K562 (cell line): ENCODE data around the gene PPARGC1A. TPM values are rescaled to one million over a fixed set of nuclear protein-coding genes. Genes with fewer than 3 reads are reported as not detected.

Experiments
- ATAC-seq: fragments of 200-7000 bp; cut with Tn5 transposase; 3 replicates; pipeline ENCODE4 v1.9.1; 2020; ENCODE audit warnings: moderate library complexity
- BruUV-seq: library from RNA; stranded (reverse); fragments of 400-500 nt; replicated peaks from 2 replicates; lab custom pipeline; 2021; lab: Mats Ljungman, UMichigan
- CTCF ChIA-PET: fragments of 300-600 bp; formaldehyde crosslinking; extraction: SDS; loops from one replicate; lab custom pipeline; 2021; ENCODE audit warnings: low intra/inter-chr PET ratio; lab: Yijun Ruan, JAX
- POLR2A ChIA-PET: fragments of 300-600, 350-650 bp; sonication (Branson Sonifier 250); formaldehyde crosslinking; extraction: SDS; loops from one replicate; lab custom pipeline; 2021; ENCODE audit warnings: antibody characterized with exemption, inconsistent platforms; lab: Yijun Ruan, JAX
- DNase-seq, 4 experiments: peaks; one replicate each; pipeline versions ENCODE4 v3.0.0 to v3.0.0-alpha.2; 2011 to 2018; ENCODE audit warnings: low spot score in 3 of 4, mixed read lengths in 3 of 4; ENCODE audit errors: extremely low read depth in 1 of 4
- FAIRE-seq: peaks from 2 replicates; lab custom pipeline; 2011; peaks lifted over from hg19 to GRCh38; lab: Jason Lieb, UNC
- H2AFZ ChIP-seq: 2 replicates; pipeline ENCODE4 v1.6.0; 2011; ENCODE audit warnings: low read depth, low read length, control low read depth, inconsistent platforms
- H3K27ac ChIP-seq: fragments of 200-600 bp; 3 replicates; pipeline ENCODE4 v1.8.0; 2011; ENCODE audit warnings: low read depth, mild to moderate bottlenecking, control low read depth, inconsistent platforms, low read length, moderate library complexity, mixed read lengths; ENCODE audit errors: extremely low read depth
- H3K27me3 ChIP-seq, 2 experiments: fragments of 300-600 bp in 1 of 2; 2 replicates in 1 of 2; 3 replicates in 1 of 2; pipeline versions ENCODE4 v1.6.0 to v1.8.0; 2011; ENCODE audit warnings: inconsistent platforms in 2 of 2, low read length in 2 of 2, mild to moderate bottlenecking in 1 of 2, mixed read lengths in 1 of 2, moderate library complexity in 1 of 2; ENCODE audit not compliant: control insufficient read depth in 2 of 2, insufficient read depth in 2 of 2
- H3K36me3 ChIP-seq: fragments of 300-600 bp; 3 replicates; pipeline ENCODE4 v1.8.0; 2011; ENCODE audit warnings: mild to moderate bottlenecking, low read length, inconsistent platforms; ENCODE audit not compliant: control insufficient read depth, insufficient read depth
- H3K4me1 ChIP-seq, 2 experiments: fragments of 200-600 bp in 1 of 2; replicated peaks in 1 of 2; 2 replicates in 1 of 2; 3 replicates in 1 of 2; pipeline versions ENCODE4 v1.5.1 to v1.8.0; 2011; ENCODE audit warnings: inconsistent platforms in 2 of 2, low read length in 2 of 2, mild to moderate bottlenecking in 1 of 2, mixed read lengths in 1 of 2, moderate library complexity in 1 of 2; ENCODE audit not compliant: control insufficient read depth in 2 of 2, insufficient read depth in 2 of 2
- H3K4me2 ChIP-seq: 2 replicates; pipeline ENCODE4 v1.6.1; 2011; ENCODE audit warnings: low read length, control low read depth, inconsistent platforms, mixed read lengths; ENCODE audit not compliant: insufficient read depth
- H3K4me3 ChIP-seq: fragments of 200-600 bp; sonication (generic), shearing (Covaris generic); 2 replicates; pipeline ENCODE4 v1.5.1; 2016; ENCODE audit warnings: control low read depth, inconsistent platforms
- H3K79me2 ChIP-seq: fragments of 200-600 bp; 3 replicates; pipeline ENCODE4 v1.8.0; 2011; ENCODE audit warnings: low read length, inconsistent platforms; ENCODE audit not compliant: control insufficient read depth, insufficient read depth
- H3K9ac ChIP-seq, 2 experiments: 2 replicates each; pipeline versions ENCODE4 v1.6.0 to v1.6.1; 2011; ENCODE audit warnings: low read depth in 2 of 2, low read length in 2 of 2, control low read depth in 1 of 2, inconsistent platforms in 1 of 2, mild to moderate bottlenecking in 1 of 2, mixed read lengths in 1 of 2; ENCODE audit not compliant: insufficient read depth in 1 of 2
- H3K9me1 ChIP-seq: one replicate; pipeline ENCODE4 v1.6.0; 2011; ENCODE audit warnings: inconsistent platforms, mild to moderate bottlenecking, low read length, moderate library complexity; ENCODE audit not compliant: control insufficient read depth, insufficient read depth
- H3K9me3 ChIP-seq: replicated peaks from 2 replicates; pipeline ENCODE4 v1.5.1; 2011; ENCODE audit warnings: low read depth, low read length, inconsistent platforms; ENCODE audit not compliant: control insufficient read depth, insufficient read depth
- H4K20me1 ChIP-seq: replicated peaks from 2 replicates; pipeline ENCODE4 v1.6.1; 2011; ENCODE audit warnings: low read length, inconsistent platforms, mixed read lengths; ENCODE audit not compliant: control insufficient read depth, insufficient read depth
- ARID1B ChIP-seq: fragments of 450-650 bp; IDR thresholded peaks from 2 replicates; pipeline ENCODE4 v1.6.1; 2016; ENCODE audit warnings: antibody characterized with exemption, mild to moderate bottlenecking, inconsistent platforms
- ASH1L ChIP-seq: fragments of 450-650 bp; IDR thresholded peaks from 2 replicates; pipeline ENCODE4 v1.6.1; 2018; ENCODE audit warnings: borderline replicate concordance, mild to moderate bottlenecking, low read depth; ENCODE audit not compliant: partially characterized antibody
- BRD4 ChIP-seq: fragments of 200-600 bp; sonication (generic); IDR thresholded peaks from 2 replicates; pipeline ENCODE4 v1.6.1; 2017; ENCODE audit warnings: inconsistent platforms
- CEBPB ChIP-seq: fragments of 450-650 bp; IDR thresholded peaks from 2 replicates; pipeline ENCODE4 v1.6.1; 2016; ENCODE audit warnings: missing genetic modification characterization, missing compliant biosample characterization
- E2F3 ChIP-seq: fragments of 250-450 bp; sonication (Bioruptor Pico); IDR thresholded peaks from 2 replicates; pipeline ENCODE4 v1.4.0; 2020; ENCODE audit warnings: mild to moderate bottlenecking
- NCOA1 ChIP-seq: fragments of 450-650 bp; IDR thresholded peaks from 2 replicates; pipeline ENCODE4 v1.6.1; 2016; ENCODE audit warnings: low read depth
- PTRF ChIP-seq: fragments of 450-650 bp; IDR thresholded peaks from 2 replicates; pipeline ENCODE4 v1.6.1; 2016; ENCODE audit warnings: mild to moderate bottlenecking, missing genetic modification characterization, missing compliant biosample characterization
- RB1 ChIP-seq: fragments of 450-650 bp; IDR thresholded peaks from 2 replicates; pipeline ENCODE4 v1.6.1; 2017; ENCODE audit warnings: low read depth, mild to moderate bottlenecking
- RCOR1 ChIP-seq, 2 experiments: IDR thresholded peaks; 2 replicates each; pipeline ENCODE4 v1.6.1; 2012; ENCODE audit warnings: low read depth in 2 of 2, low read length in 2 of 2, borderline replicate concordance in 1 of 2, improper control_type of control experiment in 1 of 2
- SMAD4 ChIP-seq: fragments of 250-450 bp; sonication (Bioruptor Pico); conservative IDR thresholded peaks from 2 replicates; pipeline ENCODE4 v1.8.0; 2021; ENCODE audit warnings: inconsistent platforms, mild to moderate bottlenecking, moderate library complexity
- SRSF7 ChIP-seq: fragments of 200-400 bp; formaldehyde crosslinking; optimal IDR thresholded peaks from 2 replicates; pipeline ENCODE3; 2017; ENCODE audit warnings: mild to moderate bottlenecking, low read depth, low read length
- ZKSCAN3 ChIP-seq: fragments of 250-450 bp; sonication (Bioruptor Pico); IDR thresholded peaks from 2 replicates; pipeline ENCODE4 v1.4.0; 2020
- ZNF197 ChIP-seq: fragments of 200-800 bp; sonication (Bioruptor generic); IDR thresholded peaks from 2 replicates; pipeline ENCODE4 v1.6.1; 2016; ENCODE audit warnings: low read depth, missing genetic modification characterization, missing compliant biosample characterization
- ZNF668 ChIP-seq: fragments of 250-450 bp; sonication (Bioruptor Pico); IDR thresholded peaks from 2 replicates; pipeline ENCODE4 v1.8.0; 2022; ENCODE audit warnings: mild to moderate bottlenecking, inconsistent platforms
- ZNF695 ChIP-seq: fragments of 450-650 bp; formaldehyde crosslinking; IDR thresholded peaks from 2 replicates; pipeline ENCODE4 v1.4.0; 2020; ENCODE audit warnings: mild to moderate bottlenecking, moderate library complexity
- WGBS: fragments of 100-300 bp; shearing (Covaris generic); methylation state at CpG from one replicate; pipeline ENCODE4 v1.1.6; 2016; ENCODE audit warnings: low coverage, mixed read lengths; ENCODE audit not compliant: insufficient coverage; ENCODE audit errors: missing lambda C conversion rate; 5-methylcytosine and 5-hydroxymethylcytosine counted together
- in situ Hi-C: fragments of 300-500 bp; cut with MboI; formaldehyde crosslinking; loops from 4 replicates; pipeline ENCODE4 v1.15.0; 2018; ENCODE audit warnings: inconsistent platforms, mixed read lengths
- intact Hi-C: fragments of 100-400 bp; cut with micrococcal nuclease; formaldehyde crosslinking; loops from 2 replicates; pipeline ENCODE4 v1.14.2; 2022
- polyA plus RNA-seq, 8 experiments: library from polyadenylated mRNA; depleted of rRNA in 4 of 8; stranded (reverse) in 5 of 8; unstranded in 3 of 8; fragments of >200 nt; fragmentation: Nextera tagmentation in 2 of 8; fragmentation: Illumina TruSeq in 1 of 8; extraction: Ambion mirVana in 2 of 8; extraction: Trizol in 1 of 8; gene quantifications; 2 replicates each; pipeline versions ENCODE4 v1.2.1 to v1.2.3, GENCODE V29; 2011 to 2014; ENCODE audit warnings: inconsistent platforms in 1 of 8, missing spikeins in 1 of 8
- total RNA-seq, 7 experiments: library from RNA; depleted of rRNA in 6 of 7; stranded (reverse); fragments of >200 nt in 6 of 7; fragmentation: Illumina TruSeq in 2 of 7; extraction: Trizol in 2 of 7; gene quantifications; 2 replicates each; pipeline versions ENCODE4 v1.2.1 to v1.2.3, GENCODE V29; 2011 to 2021; ENCODE audit warnings: low replicate concordance in 1 of 7
- TF ChIP-seq, protein P1 (sequence below): sonication (generic); formaldehyde crosslinking; IDR thresholded peaks from 2 replicates; pipeline ENCODE4 v1.8.0; 2022; ENCODE audit warnings: mild to moderate bottlenecking, low read depth, missing genetic modification reagents
- TF ChIP-seq, protein P2 (sequence below): fragments of 200-800 bp; sonication (Bioruptor generic); IDR thresholded peaks from 2 replicates; pipeline ENCODE4 v1.6.1; 2016; ENCODE audit warnings: missing genetic modification characterization, missing compliant biosample characterization

PPARGC1A gene
- total and polyA plus RNA-seq, 9 of the 15 experiments (the other 6 are each of a cell fraction or from before 2014, with no cell fraction given), result 0.02 TPM; not detected in 8

DNA sequence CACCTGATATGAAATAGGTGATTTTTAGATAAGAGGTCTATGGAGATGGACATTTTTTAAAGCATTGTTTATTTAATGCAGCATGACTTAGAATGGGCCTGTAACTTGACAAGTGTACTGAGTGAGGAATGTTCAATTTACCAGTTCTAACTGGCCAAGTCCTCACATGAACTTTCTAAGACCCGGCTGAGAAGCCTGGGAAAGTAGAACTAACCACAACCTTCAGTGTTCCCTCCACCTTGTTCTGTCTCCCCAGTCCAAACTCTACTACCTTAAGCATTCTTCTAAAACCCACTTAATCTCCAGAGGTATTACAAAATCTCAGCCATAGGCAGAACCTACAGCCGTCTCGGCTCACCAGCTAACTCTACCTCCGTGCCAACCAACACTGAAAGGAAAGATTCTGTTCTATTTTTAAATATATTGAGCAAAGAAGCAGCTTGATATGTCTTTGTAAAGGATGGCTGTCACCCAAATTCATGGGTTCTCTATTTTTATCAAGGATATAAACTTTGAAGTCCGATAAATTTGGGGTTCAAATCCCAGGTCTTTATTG lies 6.8 kb downstream of the PPARGC1A start:
- no peak overlapping the region for H2AFZ ChIP-seq
- no peaks in the 10 kb centered on the region for H4K20me1 ChIP-seq
- H3K4me3 ChIP-seq, result no peak overlapping the region
- no peak overlapping the region for H3K27ac ChIP-seq
- in situ Hi-C loops (no loop called here), intact Hi-C loops (no loop called here)
- POLR2A ChIA-PET, result no interaction called here
- H3K79me2 ChIP-seq, result no peaks in the 10 kb centered on the region
- 0% methylated on average over 5 of the region's 5 CpGs for WGBS
- no peak for FAIRE-seq
- H3K9ac ChIP-seq, result no peak overlapping the region
- ATAC-seq, result no peak
- H3K9me1 ChIP-seq, result no peaks in the 10 kb centered on the region
- H3K9me3 ChIP-seq, result no peaks in the 10 kb centered on the region
- no peaks in the 10 kb centered on the region for H3K36me3 ChIP-seq
- no peak for DNase-seq
- no peaks in the 10 kb centered on the region for H3K27me3 ChIP-seq
- no peaks in the 10 kb centered on the region for H3K4me1 ChIP-seq
- no TSS peak for BruUV-seq
- H3K4me2 ChIP-seq, result no peak overlapping the region
- CTCF ChIA-PET, result no interaction called here
- TF ChIP-seq ZKSCAN3 (no peak), RB1 (no peak), BRD4 (no peak), RCOR1 (IDR thresholded peaks at IDR 0.05; ENCODE audit: borderline replicate concordance in 1 of 2, low read depth in 2 of 2, low read length in 2 of 2) (no peak), ZNF695 (CRISPR knock-in tag) (no peak), E2F3 (no peak), NCOA1 (no peak), PTRF (tag) (no peak), CEBPB (no peak), ARID1B (no peak), ZNF668 (CRISPR knock-in tag) (no peak), SMAD4 (CRISPR knock-in tag) (no peak), SRSF7 (no peak), ZNF197 (no peak), ASH1L (no peak)
- TF ChIP-seq, protein P1, sequence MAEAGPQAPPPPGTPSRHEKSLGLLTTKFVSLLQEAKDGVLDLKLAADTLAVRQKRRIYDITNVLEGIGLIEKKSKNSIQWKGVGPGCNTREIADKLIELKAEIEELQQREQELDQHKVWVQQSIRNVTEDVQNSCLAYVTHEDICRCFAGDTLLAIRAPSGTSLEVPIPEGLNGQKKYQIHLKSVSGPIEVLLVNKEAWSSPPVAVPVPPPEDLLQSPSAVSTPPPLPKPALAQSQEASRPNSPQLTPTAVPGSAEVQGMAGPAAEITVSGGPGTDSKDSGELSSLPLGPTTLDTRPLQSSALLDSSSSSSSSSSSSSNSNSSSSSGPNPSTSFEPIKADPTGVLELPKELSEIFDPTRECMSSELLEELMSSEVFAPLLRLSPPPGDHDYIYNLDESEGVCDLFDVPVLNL, result no peak
- TF ChIP-seq, protein P2, sequence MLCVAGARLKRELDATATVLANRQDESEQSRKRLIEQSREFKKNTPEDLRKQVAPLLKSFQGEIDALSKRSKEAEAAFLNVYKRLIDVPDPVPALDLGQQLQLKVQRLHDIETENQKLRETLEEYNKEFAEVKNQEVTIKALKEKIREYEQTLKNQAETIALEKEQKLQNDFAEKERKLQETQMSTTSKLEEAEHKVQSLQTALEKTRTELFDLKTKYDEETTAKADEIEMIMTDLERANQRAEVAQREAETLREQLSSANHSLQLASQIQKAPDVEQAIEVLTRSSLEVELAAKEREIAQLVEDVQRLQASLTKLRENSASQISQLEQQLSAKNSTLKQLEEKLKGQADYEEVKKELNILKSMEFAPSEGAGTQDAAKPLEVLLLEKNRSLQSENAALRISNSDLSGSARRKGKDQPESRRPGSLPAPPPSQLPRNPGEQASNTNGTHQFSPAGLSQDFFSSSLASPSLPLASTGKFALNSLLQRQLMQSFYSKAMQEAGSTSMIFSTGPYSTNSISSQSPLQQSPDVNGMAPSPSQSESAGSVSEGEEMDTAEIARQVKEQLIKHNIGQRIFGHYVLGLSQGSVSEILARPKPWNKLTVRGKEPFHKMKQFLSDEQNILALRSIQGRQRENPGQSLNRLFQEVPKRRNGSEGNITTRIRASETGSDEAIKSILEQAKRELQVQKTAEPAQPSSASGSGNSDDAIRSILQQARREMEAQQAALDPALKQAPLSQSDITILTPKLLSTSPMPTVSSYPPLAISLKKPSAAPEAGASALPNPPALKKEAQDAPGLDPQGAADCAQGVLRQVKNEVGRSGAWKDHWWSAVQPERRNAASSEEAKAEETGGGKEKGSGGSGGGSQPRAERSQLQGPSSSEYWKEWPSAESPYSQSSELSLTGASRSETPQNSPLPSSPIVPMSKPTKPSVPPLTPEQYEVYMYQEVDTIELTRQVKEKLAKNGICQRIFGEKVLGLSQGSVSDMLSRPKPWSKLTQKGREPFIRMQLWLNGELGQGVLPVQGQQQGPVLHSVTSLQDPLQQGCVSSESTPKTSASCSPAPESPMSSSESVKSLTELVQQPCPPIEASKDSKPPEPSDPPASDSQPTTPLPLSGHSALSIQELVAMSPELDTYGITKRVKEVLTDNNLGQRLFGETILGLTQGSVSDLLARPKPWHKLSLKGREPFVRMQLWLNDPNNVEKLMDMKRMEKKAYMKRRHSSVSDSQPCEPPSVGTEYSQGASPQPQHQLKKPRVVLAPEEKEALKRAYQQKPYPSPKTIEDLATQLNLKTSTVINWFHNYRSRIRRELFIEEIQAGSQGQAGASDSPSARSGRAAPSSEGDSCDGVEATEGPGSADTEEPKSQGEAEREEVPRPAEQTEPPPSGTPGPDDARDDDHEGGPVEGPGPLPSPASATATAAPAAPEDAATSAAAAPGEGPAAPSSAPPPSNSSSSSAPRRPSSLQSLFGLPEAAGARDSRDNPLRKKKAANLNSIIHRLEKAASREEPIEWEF (CRISPR knock-in tag), result no peak
